GM19025 (cell line): ENCODE measurements around the gene PHF5A.

Experiments
- ATAC-seq: cut with Tn5 transposase; IDR thresholded peaks from one replicate; pipeline ENCODE4 v1.9.1; 2021; ENCODE audit warnings: mild to moderate bottlenecking, low read depth, moderate library complexity; ENCODE audit not compliant: unreplicated experiment

The PHF5A gene

GRCh38 chr22:41468381-41469217, at the start of gene PHF5A, which contains the start of gene ACO2:
PHF5A (minus strand) TSS chr22:41468692; CDS start chr22:41468653, 39 bp downstream.
ACO2 (plus strand) TSS chr22:41469117; CDS start chr22:41469147, 30 bp downstream.
- ATAC-seq = peak; percentile 86

- no peak for ATAC-seq
Measured at GRCh38 chr22:41518048-41518347, 49.5 kb upstream of the PHF5A start.

GRCh38 chr22:41517172-41518047, 48.9 kb upstream of the PHF5A start:
- no peak for ATAC-seq

- no peak for ATAC-seq
Measured at GRCh38 chr22:41516462-41516861, 48.0 kb upstream of the PHF5A start.

- no peak for ATAC-seq
Measured at GRCh38 chr22:41513391-41513790, 44.9 kb upstream of the PHF5A start.

GRCh38 chr22:41512421-41513194, 44.1 kb upstream of the PHF5A start:
- ATAC-seq = no peak

- no peak for ATAC-seq
Measured at GRCh38 chr22:41511521-41511968, 43.1 kb upstream of the PHF5A start.

GRCh38 chr22:41508770-41509170, 40.3 kb upstream of the PHF5A start:
- no peak for ATAC-seq

- ATAC-seq = no peak
Measured at GRCh38 chr22:41507330-41508063, 39.0 kb upstream of the PHF5A start.

GRCh38 chr22:41505511-41506220, 37.2 kb upstream of the PHF5A start:
- ATAC-seq = no peak

- no peak for ATAC-seq
Measured at GRCh38 chr22:41504816-41505215, 36.3 kb upstream of the PHF5A start.

- ATAC-seq = no peak
Measured at GRCh38 chr22:41504397-41504796, 35.9 kb upstream of the PHF5A start.

GRCh38 chr22:41501209-41501608, 32.7 kb upstream of the PHF5A start:
- ATAC-seq = no peak

GRCh38 chr22:41500303-41500702, 31.8 kb upstream of the PHF5A start:
- ATAC-seq = no peak

- ATAC-seq = no peak
Measured at GRCh38 chr22:41499624-41500280, 31.3 kb upstream of the PHF5A start.

- no peak for ATAC-seq
Measured at GRCh38 chr22:41498303-41498835, 29.9 kb upstream of the PHF5A start.

- ATAC-seq = no peak
Measured at GRCh38 chr22:41491374-41492100, 23.0 kb upstream of the PHF5A start.
